Left ventricle myocardium inferior (tissue), 1 donor: ENCODE results near the gene SMARCC1. TPM values are rescaled to one million over a fixed set of nuclear protein-coding genes. Genes with fewer than 3 reads are reported as not detected.

Source experiments
- DNase-seq: peaks from one replicate; pipeline ENCODE4 v3.0.0-alpha.2; 2020
- H3K27ac ChIP-seq: fragments of 200-600 bp; replicated peaks from 2 replicates; pipeline ENCODE4 v1.8.0; 2021
- H3K27me3 ChIP-seq: fragments of 200-600 bp; 2 replicates; pipeline ENCODE4 v1.8.0; 2021; ENCODE audit warnings: low read depth
- H3K36me3 ChIP-seq: fragments of 200-600 bp; 2 replicates; pipeline ENCODE4 v1.8.0; 2021
- H3K4me1 ChIP-seq: fragments of 200-600 bp; 2 replicates; pipeline ENCODE4 v1.8.0; 2021
- H3K4me3 ChIP-seq: fragments of 200-600 bp; 2 replicates; pipeline ENCODE4 v1.8.0; 2021; ENCODE audit warnings: mild to moderate bottlenecking, moderate library complexity
- H3K9me3 ChIP-seq: fragments of 200-600 bp; replicated peaks from 2 replicates; pipeline ENCODE4 v1.8.0; 2021
- intact Hi-C: fragments of 100-400 bp; cut with micrococcal nuclease; formaldehyde crosslinking; loops from one replicate; pipeline ENCODE4 v1.11.0; 2022
- total RNA-seq: library from RNA; stranded (reverse); fragmentation: NEBNext Ultra II Directional; extraction: Animal tissue kit (Norgen Biotek cat#: 25700); gene quantifications from one replicate; pipeline ENCODE4 v1.2.1, GENCODE V29; 2021
- TF ChIP-seq, protein P1 (sequence below): fragments of 200-600 bp; IDR thresholded peaks from 2 replicates; pipeline ENCODE4 v1.8.0; 2021; ENCODE audit warnings: antibody characterized with exemption, mild to moderate bottlenecking, borderline replicate concordance
- donor health status: DM: no; HTN: yes; CAD: no; lungs with severe emphysema.

The SMARCC1 gene
- total RNA-seq, 1 donor from 2014 or later: 22.9 TPM

DNA sequence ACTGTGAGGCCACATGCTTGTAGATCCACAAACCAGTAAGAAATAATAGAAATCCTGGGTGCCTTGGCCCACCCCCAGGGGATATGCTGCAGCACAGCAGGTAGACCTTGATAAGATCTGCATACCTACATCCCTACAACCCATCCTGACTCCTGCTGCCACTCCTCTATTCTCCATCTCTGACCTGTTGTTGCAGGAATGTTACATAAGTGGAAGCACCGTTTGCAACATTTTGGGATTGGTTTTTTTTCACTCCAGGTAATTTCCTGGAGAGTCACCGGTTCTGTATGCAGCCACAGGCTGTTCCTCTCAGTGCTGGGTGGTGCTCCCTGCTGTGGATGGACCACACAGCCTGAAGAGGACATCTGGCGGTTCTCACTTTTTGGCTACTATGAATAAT lies 186.9 kb downstream of the SMARCC1 start:
- Histone ChIP-seq H3K4me3 (no peak overlapping the region), H3K36me3 (peaks cover 31% of the 10 kb centered on the region), H3K9me3 (no peaks in the 10 kb centered on the region), H3K4me1 (peaks cover 8% of the 10 kb centered on the region), H3K27ac (no peak overlapping the region), H3K27me3 (no peaks in the 10 kb centered on the region)
- intact Hi-C loops: no loop called here
- no peak for DNase-seq
- TF ChIP-seq, protein P1, sequence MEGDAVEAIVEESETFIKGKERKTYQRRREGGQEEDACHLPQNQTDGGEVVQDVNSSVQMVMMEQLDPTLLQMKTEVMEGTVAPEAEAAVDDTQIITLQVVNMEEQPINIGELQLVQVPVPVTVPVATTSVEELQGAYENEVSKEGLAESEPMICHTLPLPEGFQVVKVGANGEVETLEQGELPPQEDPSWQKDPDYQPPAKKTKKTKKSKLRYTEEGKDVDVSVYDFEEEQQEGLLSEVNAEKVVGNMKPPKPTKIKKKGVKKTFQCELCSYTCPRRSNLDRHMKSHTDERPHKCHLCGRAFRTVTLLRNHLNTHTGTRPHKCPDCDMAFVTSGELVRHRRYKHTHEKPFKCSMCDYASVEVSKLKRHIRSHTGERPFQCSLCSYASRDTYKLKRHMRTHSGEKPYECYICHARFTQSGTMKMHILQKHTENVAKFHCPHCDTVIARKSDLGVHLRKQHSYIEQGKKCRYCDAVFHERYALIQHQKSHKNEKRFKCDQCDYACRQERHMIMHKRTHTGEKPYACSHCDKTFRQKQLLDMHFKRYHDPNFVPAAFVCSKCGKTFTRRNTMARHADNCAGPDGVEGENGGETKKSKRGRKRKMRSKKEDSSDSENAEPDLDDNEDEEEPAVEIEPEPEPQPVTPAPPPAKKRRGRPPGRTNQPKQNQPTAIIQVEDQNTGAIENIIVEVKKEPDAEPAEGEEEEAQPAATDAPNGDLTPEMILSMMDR: no peak

DNA sequence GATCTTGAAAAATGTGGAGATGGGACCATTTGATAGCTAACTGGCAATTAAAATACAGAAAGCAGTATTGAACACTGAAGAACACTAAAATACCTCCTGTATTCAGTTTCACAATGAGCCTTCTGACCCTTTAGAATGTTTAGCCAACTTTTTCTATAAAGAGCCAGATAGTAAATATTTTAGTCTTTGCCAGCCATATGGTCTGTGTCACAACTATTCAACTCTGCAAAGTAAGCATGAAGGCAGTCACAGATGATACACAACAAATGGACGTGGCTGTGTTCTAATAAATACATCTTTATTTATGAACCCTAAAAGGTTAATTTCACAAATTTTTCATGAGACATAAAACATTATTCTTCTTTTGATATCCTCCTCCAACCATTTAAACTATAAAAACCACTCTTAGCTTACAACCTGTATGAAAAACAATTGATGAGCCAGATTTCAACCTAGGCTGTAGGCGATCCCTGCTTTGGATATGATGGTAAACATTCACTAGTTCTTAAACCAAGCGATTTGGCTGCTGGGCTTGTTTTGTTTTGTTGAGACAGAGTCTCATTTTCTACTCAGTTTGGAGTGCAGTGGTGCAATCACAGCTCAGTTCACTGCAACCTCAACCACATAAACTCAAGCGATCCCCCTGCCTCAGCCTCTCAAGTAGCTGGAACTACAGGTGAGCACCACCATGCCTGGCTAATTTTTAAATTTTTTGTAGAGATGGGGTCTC lies 189.5 kb downstream of the SMARCC1 start:
- Histone ChIP-seq H3K4me3 (no peak overlapping the region), H3K27me3 (no peaks in the 10 kb centered on the region), H3K4me1 (peaks cover 13% of the 10 kb centered on the region), H3K36me3 (peaks cover 47% of the 10 kb centered on the region), H3K9me3 (no peaks in the 10 kb centered on the region), H3K27ac (no peak overlapping the region)
- DNase-seq: no peak
- intact Hi-C loops: no loop called here
- TF ChIP-seq, protein P1: no peak

DNA sequence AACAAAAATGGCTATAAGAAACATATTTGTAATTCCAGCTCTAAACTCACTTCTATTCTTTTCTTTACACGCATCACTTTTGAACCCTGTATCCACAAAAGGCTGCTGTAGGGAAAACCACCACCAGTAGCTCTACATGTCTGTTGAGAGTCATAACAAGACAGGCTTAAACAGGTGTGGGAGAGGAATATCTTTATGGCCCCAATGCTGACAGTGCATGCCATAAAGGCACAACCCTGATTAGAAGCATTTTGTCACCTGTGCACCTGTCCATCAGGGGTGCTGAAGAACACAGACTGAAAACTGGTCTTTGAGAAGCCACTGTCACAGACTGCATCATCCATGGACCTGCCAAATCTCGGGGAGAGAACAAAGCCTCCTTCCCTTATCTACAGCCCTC lies 191.5 kb downstream of the SMARCC1 start:
- DNase-seq: no peak
- Histone ChIP-seq H3K36me3 (peaks cover 67% of the 10 kb centered on the region), H3K27ac (no peak overlapping the region), H3K4me3 (no peak overlapping the region), H3K9me3 (no peaks in the 10 kb centered on the region), H3K27me3 (no peaks in the 10 kb centered on the region), H3K4me1 (peaks cover 13% of the 10 kb centered on the region)
- intact Hi-C loops: no loop called here
- TF ChIP-seq, protein P1: no peak

DNA sequence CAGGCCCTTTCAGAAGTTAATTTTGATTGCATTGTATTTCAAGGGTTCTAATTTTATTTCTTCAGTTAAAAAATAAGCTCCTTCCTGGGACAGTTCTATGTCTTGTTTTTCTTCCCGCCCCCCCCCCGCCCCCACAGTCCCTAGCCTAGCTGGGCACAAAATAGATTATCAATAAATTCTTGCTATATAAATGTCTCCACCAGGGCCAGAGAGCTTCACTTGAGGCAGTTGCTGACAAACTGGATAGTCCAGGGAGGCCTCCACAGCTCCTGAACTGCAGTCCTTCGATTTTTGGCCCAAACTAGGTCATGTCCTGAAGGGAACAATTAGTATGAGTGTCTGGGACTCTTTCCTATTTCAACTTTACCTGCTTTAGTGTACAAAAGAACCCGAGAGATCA lies 193.1 kb downstream of the SMARCC1 start:
- intact Hi-C loops: no loop called here
- Histone ChIP-seq H3K4me3 (no peak overlapping the region), H3K27ac (no peak overlapping the region), H3K4me1 (peaks cover 13% of the 10 kb centered on the region), H3K36me3 (peaks cover 68% of the 10 kb centered on the region), H3K9me3 (no peaks in the 10 kb centered on the region), H3K27me3 (no peaks in the 10 kb centered on the region)
- TF ChIP-seq, protein P1: no peak
- DNase-seq: no peak

DNA sequence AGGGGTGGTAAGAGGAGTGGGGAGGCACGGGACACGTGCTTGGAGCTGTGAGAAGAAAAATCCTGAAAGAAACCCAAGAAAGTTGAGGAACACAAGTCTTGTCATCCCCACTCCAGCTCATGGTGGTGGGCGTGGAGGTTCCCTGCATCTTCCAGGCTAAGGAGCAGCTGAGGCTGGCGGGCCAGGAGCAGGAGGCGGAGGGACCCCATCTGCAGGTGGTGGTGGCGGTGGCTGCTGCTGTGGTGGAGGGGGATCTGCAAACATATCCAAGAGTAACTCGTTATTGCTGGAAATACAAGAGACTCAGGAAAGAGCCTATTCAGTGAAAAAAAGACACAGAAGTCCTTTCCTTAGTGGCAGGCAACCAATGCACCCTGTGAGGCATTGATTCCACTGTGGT lies 193.6 kb downstream of the SMARCC1 start:
- no peaks in the 10 kb centered on the region for H3K27me3 ChIP-seq
- TF ChIP-seq, protein P1: no peak
- no peak for DNase-seq
- H3K9me3 ChIP-seq: no peaks in the 10 kb centered on the region
- no peak overlapping the region for H3K4me3 ChIP-seq
- peaks cover 13% of the 10 kb centered on the region for H3K4me1 ChIP-seq
- peaks cover 64% of the 10 kb centered on the region for H3K36me3 ChIP-seq
- intact Hi-C loops: no loop called here
- H3K27ac ChIP-seq: no peak overlapping the region
